Stimulated activated CD8-positive, alpha-beta memory T cell treated with anti-CD3 and anti-CD28 coated beads, Interleukin-15, amount 100 ng/mL, for 4 hours (primary cell): Measurements from ENCODE around the gene OR6C4.
"Not testable (repeated sequence)": the region's sequence is repeated elsewhere in the genome, so short reads cannot be mapped to it uniquely, and the experiment has no call there.

Experiments
- DNase-seq, 2 donors: peaks; one replicate each; pipeline ENCODE4 v3.0.0-alpha.2; 2020; ENCODE audit warnings: low read depth in 2 of 2

OR6C4 gene

GRCh38 chr12:55549302-55549701 is at the start of gene OR6C4:
TSS of gene OR6C4 (plus strand) at chr12:55549602. CDS start at chr12:55551227, 1,625 bp downstream.
- no peak for DNase-seq

- DNase-seq = no peak
These were observed 49.6 kb upstream of the OR6C4 start for GRCh38 chr12:55499810-55500252.

GRCh38 chr12:55501601-55502000 is 47.8 kb upstream of the OR6C4 start:
- no peak for DNase-seq

- DNase-seq = no peak
These were observed 33.7 kb upstream of the OR6C4 start for GRCh38 chr12:55515696-55516095.

- no peak for DNase-seq
These were observed 33.0 kb upstream of the OR6C4 start for GRCh38 chr12:55516391-55516790.

- not testable (repeated sequence) for DNase-seq
These were observed 1.2 kb upstream of the OR6C4 start for GRCh38 chr12:55548235-55548634.

GRCh38 chr12:55548756-55549155 is 646 bp upstream of the OR6C4 start:
- no peak for DNase-seq

- no peak for DNase-seq
These were observed 4.9 kb downstream of the OR6C4 start for GRCh38 chr12:55554296-55554695.

GRCh38 chr12:55570060-55570459 is 20.7 kb downstream of the OR6C4 start:
- DNase-seq = not testable (repeated sequence)

GRCh38 chr12:55570689-55571088 is 21.3 kb downstream of the OR6C4 start:
- not testable (repeated sequence) for DNase-seq

- no peak for DNase-seq
These were observed 22.8 kb downstream of the OR6C4 start, which contains the start of gene OR2AP1 for GRCh38 chr12:55572168-55572567. TSS of gene OR2AP1 (plus strand) at chr12:55572468. CDS start at chr12:55574415, 1,947 bp downstream.

GRCh38 chr12:55582066-55582465 is 32.7 kb downstream of the OR6C4 start:
- no peak for DNase-seq

GRCh38 chr12:55585817-55586216 is 36.4 kb downstream of the OR6C4 start:
- no peak for DNase-seq

GRCh38 chr12:55590152-55590551 is 40.8 kb downstream of the OR6C4 start:
- DNase-seq = not testable (repeated sequence)
